Forelimb muscle (tissue), 1 donor: ENCODE measurements around the gene ATAD3C. TPM values are rescaled to one million over a fixed set of nuclear protein-coding genes. Genes with fewer than 3 reads are reported as not detected.
"Not testable (repeated sequence)": the region's sequence is repeated elsewhere in the genome, so short reads cannot be mapped to it uniquely, and the experiment has no call there.

ENCODE experiments used
- DNase-seq: peaks from one replicate; pipeline ENCODE4 v3.0.0-alpha.2; 2013; ENCODE audit warnings: low read depth
- polyA plus RNA-seq: library from polyadenylated mRNA; unstranded; fragments of 120-200 nt; gene quantifications from one replicate; pipeline ENCODE4 v1.2.1, GENCODE V29; 2013; ENCODE audit not compliant: insufficient read length

ATAD3C gene
- polyA plus RNA-seq, 1 donor: 0.30 TPM

- not testable (repeated sequence) for DNase-seq
Measured at GRCh38 chr1:1446631-1447030, 2.9 kb upstream of the ATAD3C start.

DNA sequence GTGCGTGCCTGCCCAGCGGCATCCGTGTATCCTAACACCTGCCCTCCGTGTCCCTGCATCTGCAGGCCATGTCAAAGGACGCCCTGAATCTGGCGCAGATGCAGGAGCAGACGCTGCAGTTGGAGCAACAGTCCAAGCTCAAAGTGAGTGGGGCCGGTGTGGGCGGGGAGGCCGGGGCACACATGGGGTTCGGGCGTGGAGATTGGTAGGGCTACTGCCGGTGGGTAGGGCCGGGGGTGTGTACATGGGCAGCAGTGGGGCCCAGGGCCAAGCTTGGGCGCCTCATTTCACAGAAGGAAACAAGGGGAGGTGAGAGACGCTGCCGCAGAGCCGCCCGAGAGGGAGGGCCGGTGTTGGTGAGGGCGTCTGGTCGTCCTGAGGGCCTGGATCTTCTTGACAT is 1.1 kb downstream of the ATAD3C start:
- DNase-seq: not testable (repeated sequence)

DNA sequence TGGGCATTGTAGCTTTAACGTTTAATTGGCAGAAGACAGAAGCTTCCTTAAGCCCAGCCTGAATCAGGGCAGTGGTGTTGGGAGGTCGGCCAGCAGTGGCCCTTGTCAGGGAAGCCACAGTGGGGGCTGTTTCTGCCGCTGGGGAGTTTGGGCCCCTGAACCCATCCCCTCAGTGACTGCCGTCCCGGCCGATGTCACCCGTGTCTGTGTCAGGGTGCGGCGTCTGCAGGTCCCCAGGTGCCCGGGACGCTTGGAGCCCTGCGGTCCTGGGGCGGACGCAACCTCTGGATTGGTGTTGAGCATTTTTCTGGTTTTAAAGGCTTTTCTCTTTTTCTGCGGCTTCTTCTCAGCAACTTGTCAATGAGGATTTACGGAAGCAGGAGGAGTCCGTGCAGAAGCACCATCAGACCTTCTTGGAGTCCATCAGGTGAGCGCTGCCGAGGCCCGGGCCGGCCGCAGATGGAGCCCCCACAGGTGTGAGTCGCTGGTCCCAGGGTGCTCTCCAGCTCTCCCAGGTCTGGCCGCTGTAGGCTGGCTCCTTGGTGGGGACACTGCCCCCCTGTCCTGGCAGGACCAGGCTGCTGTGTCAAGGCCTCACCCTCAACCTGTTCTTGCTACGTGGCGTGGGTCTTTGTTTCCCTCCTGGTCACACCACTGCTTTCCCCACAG is 2.3 kb downstream of the ATAD3C start:
- no peak for DNase-seq

DNA sequence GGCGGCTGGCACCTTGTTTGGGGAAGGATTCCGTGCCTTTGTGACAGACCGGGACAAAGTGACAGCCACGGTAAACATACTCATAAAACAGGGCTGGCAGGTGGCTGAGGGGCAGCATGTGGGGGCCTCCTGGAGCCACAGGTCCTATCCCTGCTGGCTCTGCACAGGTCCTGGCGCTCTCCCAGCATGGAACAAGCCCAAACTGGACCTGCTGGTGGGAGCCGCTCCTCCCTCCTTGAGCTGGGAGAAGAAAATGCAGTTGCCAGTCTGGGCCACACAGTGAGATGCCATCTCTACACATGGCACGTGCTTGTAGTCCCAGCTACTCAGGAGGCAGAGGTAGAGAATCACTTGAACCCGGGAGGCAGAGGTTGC is 2.9 kb downstream of the ATAD3C start:
- DNase-seq: not testable (repeated sequence)

DNA sequence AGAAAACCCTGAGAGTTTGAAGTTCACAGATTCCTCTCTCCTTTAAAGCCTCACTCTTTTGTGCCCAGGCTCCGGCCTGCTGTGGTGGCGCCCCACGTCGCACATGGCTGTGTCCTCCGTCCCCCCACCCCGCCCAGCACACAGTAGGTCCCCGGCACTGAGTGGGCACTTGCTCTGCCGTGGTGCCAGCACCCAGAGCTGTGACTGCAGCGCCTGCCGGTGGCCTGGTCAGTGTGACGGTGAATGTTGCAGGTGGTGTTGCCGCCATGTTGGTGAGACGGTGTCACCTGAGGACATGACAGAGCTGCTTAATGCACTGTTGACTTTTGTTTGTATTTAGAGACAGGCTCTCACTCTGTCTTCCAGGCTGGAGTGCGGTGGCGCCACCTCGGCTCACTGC is 3.4 kb downstream of the ATAD3C start:
- DNase-seq: no peak

DNA sequence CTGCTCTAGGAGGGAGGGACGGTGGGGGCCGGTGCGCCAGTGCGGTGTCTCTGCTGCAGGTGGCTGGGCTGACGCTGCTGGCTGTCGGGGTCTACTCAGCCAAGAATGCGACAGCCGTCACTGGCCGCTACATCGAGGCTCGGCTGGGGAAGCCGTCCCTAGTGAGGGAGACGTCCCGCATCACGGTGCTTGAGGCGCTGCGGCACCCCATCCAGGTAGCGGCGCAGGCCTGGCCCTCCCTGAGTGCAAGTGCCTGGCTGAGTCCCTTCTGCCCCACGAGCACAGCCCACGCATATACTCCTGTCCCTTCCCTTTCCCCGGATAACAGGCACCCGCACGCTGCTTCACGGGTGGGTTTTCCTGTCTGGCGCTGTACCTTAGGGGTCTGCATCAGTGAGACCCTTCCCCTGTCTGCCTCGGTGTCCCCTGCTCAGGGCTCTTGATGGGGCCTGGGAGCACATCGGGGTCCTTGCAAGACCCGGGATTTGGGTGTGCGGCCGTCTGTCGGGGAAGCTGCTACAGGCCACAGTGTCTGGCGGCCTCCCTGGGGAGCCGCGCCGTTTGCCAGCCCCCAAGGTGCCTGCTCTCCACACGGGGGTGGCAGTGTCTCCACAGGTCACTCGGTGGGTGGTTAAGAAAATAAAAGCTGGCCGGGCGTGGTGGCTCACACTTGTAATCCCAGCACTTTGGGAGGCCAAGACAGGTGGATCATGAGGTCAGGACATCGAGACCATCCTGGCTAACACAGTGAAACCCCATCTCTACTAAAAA is 5.0 kb downstream of the ATAD3C start:
- not testable (repeated sequence) for DNase-seq

DNA sequence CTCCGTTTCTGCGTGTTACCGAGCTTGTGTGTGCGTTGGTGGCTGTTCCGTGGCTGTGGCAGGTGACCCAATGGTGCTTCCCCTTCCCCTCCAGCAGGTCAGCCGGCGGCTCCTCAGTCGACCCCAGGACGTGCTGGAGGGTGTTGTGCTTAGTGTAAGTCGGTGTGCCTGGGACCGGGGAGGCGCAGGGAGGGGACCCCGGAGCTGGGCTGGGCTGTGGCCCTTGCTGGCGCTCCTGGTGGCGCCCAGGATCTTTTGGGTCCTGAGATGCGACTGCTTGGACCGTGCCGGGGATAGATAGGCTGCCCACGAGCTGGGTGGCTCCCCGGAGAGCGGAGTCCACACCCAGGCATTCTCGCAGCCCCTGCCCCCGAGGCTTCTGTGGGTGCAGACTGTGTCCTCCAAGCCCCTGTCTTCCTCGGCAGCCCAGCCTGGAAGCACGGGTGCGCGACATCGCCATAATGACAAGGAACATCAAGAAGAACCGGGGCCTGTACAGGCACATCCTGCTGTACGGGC is 5.9 kb downstream of the ATAD3C start:
- no peak for DNase-seq

GRCh38 chr1:1455934-1456333 is 6.4 kb downstream of the ATAD3C start:
- not testable (repeated sequence) for DNase-seq

GRCh38 chr1:1456683-1457255 is 7.3 kb downstream of the ATAD3C start:
- not testable (repeated sequence) for DNase-seq

- not testable (repeated sequence) for DNase-seq
Measured at GRCh38 chr1:1459156-1459555, 9.7 kb downstream of the ATAD3C start.

DNA sequence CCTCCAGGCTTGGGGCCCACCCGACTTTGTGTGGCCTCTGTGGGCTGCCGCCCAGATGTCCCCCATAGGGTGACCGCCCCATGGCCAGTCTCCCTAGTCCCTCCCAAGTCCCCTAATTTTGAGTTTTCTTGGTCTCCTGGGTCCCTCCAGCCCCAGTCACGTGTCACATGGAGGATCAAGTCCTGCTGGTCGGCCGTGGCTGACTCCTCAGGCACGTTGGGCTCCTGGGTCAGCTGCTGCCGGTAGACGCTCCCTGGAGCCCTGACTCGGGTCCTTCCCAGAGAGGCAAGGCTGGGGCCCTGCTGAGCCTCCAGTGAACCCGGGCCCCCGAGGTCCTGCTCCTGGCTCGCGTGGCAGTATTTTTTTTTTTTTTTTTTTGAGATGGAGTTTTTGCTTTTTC is 10.2 kb downstream of the ATAD3C start:
- DNase-seq: not testable (repeated sequence)

- DNase-seq: no peak
Measured at GRCh38 chr1:1460540-1461130, 11.1 kb downstream of the ATAD3C start.

DNA sequence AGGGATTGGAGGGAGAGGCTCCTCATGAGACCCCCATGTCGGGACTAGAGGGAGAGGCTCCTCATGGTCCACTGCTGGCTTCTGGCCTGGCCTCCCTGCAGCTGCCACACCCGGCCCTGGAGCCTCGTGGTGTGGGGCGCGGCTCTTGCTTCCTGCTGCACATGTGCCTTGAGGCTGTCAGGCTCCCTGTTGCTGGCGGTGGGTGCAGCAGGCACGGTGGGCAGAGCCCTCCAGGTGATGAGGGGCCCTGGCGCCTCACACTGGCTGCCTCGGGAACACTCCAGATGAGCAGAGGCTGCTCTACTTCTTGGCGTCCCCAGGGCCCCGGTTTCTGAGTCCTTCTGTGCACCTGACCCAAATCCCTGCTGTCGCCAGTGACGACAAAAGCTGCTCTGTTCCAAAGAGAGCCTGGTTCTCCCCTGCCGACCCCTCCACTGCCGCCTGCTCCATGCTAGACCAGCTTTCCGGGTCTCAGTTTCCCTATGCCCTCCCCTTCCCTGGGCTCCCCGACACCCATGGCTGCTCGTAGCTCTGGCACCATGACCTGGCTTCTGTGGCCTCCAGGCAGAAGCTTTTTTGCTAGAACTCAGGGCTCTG is 12.3 kb downstream of the ATAD3C start:
- no peak for DNase-seq

- DNase-seq: no peak
Measured at GRCh38 chr1:1462318-1462966, 13.0 kb downstream of the ATAD3C start.

GRCh38 chr1:1463312-1463711 is 13.8 kb downstream of the ATAD3C start:
- DNase-seq: no peak

- not testable (repeated sequence) for DNase-seq
Measured at GRCh38 chr1:1468196-1468985, 18.9 kb downstream of the ATAD3C start.

GRCh38 chr1:1470626-1471388 is 21.3 kb downstream of the ATAD3C start:
- DNase-seq: no peak

GRCh38 chr1:1471389-1472052 is 22.0 kb downstream of the ATAD3C start, which contains the start of gene ATAD3B:
TSS of gene ATAD3B (plus strand) at chr1:1471765. CDS start at chr1:1471885, 120 bp downstream.
- DNase-seq: peak; percentile 76
